GM18907 (cell line): ENCODE results near the gene SCN9A.
"Not testable (repeated sequence)": the region's sequence is repeated elsewhere in the genome, so short reads cannot be mapped to it uniquely, and the experiment has no call there.

ENCODE experiments used
- ATAC-seq: cut with Tn5 transposase; IDR thresholded peaks from one replicate; pipeline ENCODE4 v1.9.1; 2021; ENCODE audit warnings: mild to moderate bottlenecking, moderate library complexity; ENCODE audit not compliant: unreplicated experiment

SCN9A gene

GRCh38 chr2:166337932-166338331 is 37.8 kb downstream of the SCN9A start:
- no peak for ATAC-seq

- ATAC-seq = no peak
Measured at GRCh38 chr2:166335284-166335683, 40.5 kb downstream of the SCN9A start.

GRCh38 chr2:166334805-166335204 is 40.9 kb downstream of the SCN9A start:
- no peak for ATAC-seq

- ATAC-seq = no peak
Measured at GRCh38 chr2:166333801-166334200, 41.9 kb downstream of the SCN9A start.

GRCh38 chr2:166332106-166332505 is 43.6 kb downstream of the SCN9A start:
- ATAC-seq = no peak

- ATAC-seq = no peak
Measured at GRCh38 chr2:166331468-166331867, 44.3 kb downstream of the SCN9A start.

GRCh38 chr2:166329465-166329864 is 46.3 kb downstream of the SCN9A start:
- ATAC-seq = no peak

GRCh38 chr2:166328147-166328546 is 47.6 kb downstream of the SCN9A start:
- no peak for ATAC-seq

GRCh38 chr2:166321076-166321475 is 54.7 kb downstream of the SCN9A start:
- no peak for ATAC-seq

GRCh38 chr2:166314022-166314759 is 61.6 kb downstream of the SCN9A start:
- ATAC-seq = no peak

GRCh38 chr2:166312863-166313262 is 62.9 kb downstream of the SCN9A start:
- not testable (repeated sequence) for ATAC-seq

GRCh38 chr2:166307326-166307725 is 68.4 kb downstream of the SCN9A start:
- ATAC-seq = no peak

GRCh38 chr2:166304656-166305055 is 71.1 kb downstream of the SCN9A start:
- no peak for ATAC-seq

- ATAC-seq = no peak
Measured at GRCh38 chr2:166302036-166302435, 73.7 kb downstream of the SCN9A start.

- no peak for ATAC-seq
Measured at GRCh38 chr2:166297951-166298350, 77.8 kb downstream of the SCN9A start.

GRCh38 chr2:166293984-166294383 is 81.8 kb downstream of the SCN9A start:
- ATAC-seq = no peak

GRCh38 chr2:166285215-166285614 is 90.5 kb downstream of the SCN9A start:
- ATAC-seq = no peak

GRCh38 chr2:166284359-166284758 is 91.4 kb downstream of the SCN9A start:
- ATAC-seq = no peak

- no peak for ATAC-seq
Measured at GRCh38 chr2:166282154-166282553, 93.6 kb downstream of the SCN9A start.

- no peak for ATAC-seq
Measured at GRCh38 chr2:166278856-166279255, 96.9 kb downstream of the SCN9A start.

GRCh38 chr2:166270376-166270775 is 105.4 kb downstream of the SCN9A start:
- ATAC-seq = no peak

- ATAC-seq = no peak
Measured at GRCh38 chr2:166269322-166269721, 106.4 kb downstream of the SCN9A start.

GRCh38 chr2:166257859-166258258 is 117.9 kb downstream of the SCN9A start:
- ATAC-seq = no peak
